Osteoblast (primary cell): ENCODE data around the gene DSCAML1. TPM values are rescaled to one million over a fixed set of nuclear protein-coding genes. Genes with fewer than 3 reads are reported as not detected.

Experiments
- DNase-seq: peaks from one replicate; pipeline ENCODE4 v3.0.0; 2011; ENCODE audit warnings: low spot score, mixed read lengths; ENCODE audit not compliant: insufficient read length; ENCODE audit errors: missing footprints
- H2AFZ ChIP-seq: 2 replicates; pipeline ENCODE4 v1.6.0; 2011; ENCODE audit warnings: mild to moderate bottlenecking, low read length
- H3K27ac ChIP-seq: 2 replicates; pipeline ENCODE4 v1.5.1; 2011; ENCODE audit warnings: mild to moderate bottlenecking, low read depth, low read length, moderate library complexity
- H3K27me3 ChIP-seq: 2 replicates; pipeline ENCODE4 v1.6.0; 2012; ENCODE audit warnings: mild to moderate bottlenecking, control low read depth, inconsistent platforms, low read length, moderate library complexity; ENCODE audit not compliant: insufficient read depth
- H3K36me3 ChIP-seq: 2 replicates; pipeline ENCODE4 v1.5.1; 2011; ENCODE audit warnings: mild to moderate bottlenecking, low read length, control low read depth, moderate library complexity; ENCODE audit not compliant: insufficient read depth
- H3K4me1 ChIP-seq: 2 replicates; pipeline ENCODE4 v1.5.1; 2011; ENCODE audit warnings: mild to moderate bottlenecking, low read length, control low read depth, moderate library complexity; ENCODE audit not compliant: insufficient read depth
- H3K4me2 ChIP-seq: 2 replicates; pipeline ENCODE4 v1.6.0; 2011; ENCODE audit warnings: mild to moderate bottlenecking, low read length; ENCODE audit not compliant: insufficient read depth
- H3K4me3 ChIP-seq: fragments of 200-600 bp; sonication (generic); 3 replicates; pipeline ENCODE4 v1.5.1; 2012; ENCODE audit warnings: mild to moderate bottlenecking, low read length, inconsistent platforms; ENCODE audit not compliant: insufficient read depth
- H3K79me2 ChIP-seq: 2 replicates; pipeline ENCODE4 v1.6.0; 2012; ENCODE audit warnings: mild to moderate bottlenecking, low read length, control low read depth, inconsistent platforms; ENCODE audit not compliant: insufficient read depth
- H3K9me3 ChIP-seq: 2 replicates; pipeline ENCODE4 v1.5.1; 2011; ENCODE audit warnings: low read depth, low read length, control low read depth
- H4K20me1 ChIP-seq: 2 replicates; pipeline ENCODE4 v1.6.0; 2012; ENCODE audit warnings: mild to moderate bottlenecking, low read length, control low read depth; ENCODE audit not compliant: insufficient read depth
- total RNA-seq: library from RNA; depleted of rRNA; stranded (reverse); fragments of >200 nt; gene quantifications from 2 replicates; pipeline ENCODE4 v1.2.3, GENCODE V29; 2012
- TF ChIP-seq, protein P1 (sequence below): IDR thresholded peaks from 2 replicates; pipeline ENCODE4 v1.5.1; 2011; ENCODE audit warnings: mild to moderate bottlenecking, low read depth, low read length, moderate library complexity; ENCODE audit errors: extremely low read depth

DSCAML1 gene
- total RNA-seq, 1 donor = not detected

DNA sequence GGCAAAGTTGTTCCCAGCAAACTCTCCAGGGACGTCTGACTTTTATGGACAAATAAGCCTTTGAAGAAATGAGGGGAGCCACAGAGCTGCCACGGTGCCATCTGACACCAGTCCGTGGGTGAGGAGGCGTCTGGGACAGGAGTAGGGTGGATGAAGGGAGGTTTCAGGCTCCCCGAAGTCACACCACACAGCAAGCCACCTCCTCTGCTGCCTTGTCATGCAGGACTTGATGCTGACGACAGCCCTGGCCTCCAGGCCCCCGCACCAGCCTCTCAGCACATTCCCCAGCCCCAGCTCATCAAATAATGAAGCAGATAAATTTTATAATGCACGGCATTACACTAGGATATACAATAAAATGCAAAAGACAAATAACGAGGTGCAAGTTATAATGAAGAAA is 312.9 kb downstream of the DSCAML1 start:
- no peaks in the 10 kb centered on the region for H3K27me3 ChIP-seq
- no peak overlapping the region for H3K27ac ChIP-seq
- peak; percentile 81 for DNase-seq
- H4K20me1 ChIP-seq = no peaks in the 10 kb centered on the region
- H3K4me3 ChIP-seq = no peak overlapping the region
- no peaks in the 10 kb centered on the region for H3K79me2 ChIP-seq
- no peaks in the 10 kb centered on the region for H3K36me3 ChIP-seq
- H3K9me3 ChIP-seq = no peaks in the 10 kb centered on the region
- H3K4me2 ChIP-seq = no peak overlapping the region
- no peaks in the 10 kb centered on the region for H3K4me1 ChIP-seq
- TF ChIP-seq, protein P1, sequence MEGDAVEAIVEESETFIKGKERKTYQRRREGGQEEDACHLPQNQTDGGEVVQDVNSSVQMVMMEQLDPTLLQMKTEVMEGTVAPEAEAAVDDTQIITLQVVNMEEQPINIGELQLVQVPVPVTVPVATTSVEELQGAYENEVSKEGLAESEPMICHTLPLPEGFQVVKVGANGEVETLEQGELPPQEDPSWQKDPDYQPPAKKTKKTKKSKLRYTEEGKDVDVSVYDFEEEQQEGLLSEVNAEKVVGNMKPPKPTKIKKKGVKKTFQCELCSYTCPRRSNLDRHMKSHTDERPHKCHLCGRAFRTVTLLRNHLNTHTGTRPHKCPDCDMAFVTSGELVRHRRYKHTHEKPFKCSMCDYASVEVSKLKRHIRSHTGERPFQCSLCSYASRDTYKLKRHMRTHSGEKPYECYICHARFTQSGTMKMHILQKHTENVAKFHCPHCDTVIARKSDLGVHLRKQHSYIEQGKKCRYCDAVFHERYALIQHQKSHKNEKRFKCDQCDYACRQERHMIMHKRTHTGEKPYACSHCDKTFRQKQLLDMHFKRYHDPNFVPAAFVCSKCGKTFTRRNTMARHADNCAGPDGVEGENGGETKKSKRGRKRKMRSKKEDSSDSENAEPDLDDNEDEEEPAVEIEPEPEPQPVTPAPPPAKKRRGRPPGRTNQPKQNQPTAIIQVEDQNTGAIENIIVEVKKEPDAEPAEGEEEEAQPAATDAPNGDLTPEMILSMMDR = no peak
- no peak overlapping the region for H2AFZ ChIP-seq

DNA sequence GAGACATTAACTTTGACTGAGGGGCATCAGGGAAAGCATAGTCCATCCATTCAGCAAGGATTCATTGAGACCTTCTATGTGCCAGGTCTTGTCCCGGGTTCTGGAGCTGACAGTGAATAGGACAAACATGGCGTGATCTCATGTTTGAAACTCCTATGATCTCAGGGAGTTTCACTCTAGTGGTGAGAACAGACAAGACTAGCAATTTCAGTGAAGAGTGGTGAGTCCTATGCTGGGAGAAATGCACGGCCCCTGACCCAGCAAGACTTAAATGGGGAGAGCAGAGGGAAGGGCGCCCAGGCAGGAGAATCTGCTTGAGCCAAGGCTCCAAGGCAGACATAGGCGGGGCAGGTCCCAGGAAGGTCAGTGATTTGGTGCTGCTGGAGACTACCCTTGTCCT is 313.6 kb downstream of the DSCAML1 start:
- Histone ChIP-seq H3K36me3 (no peaks in the 10 kb centered on the region), H2AFZ (no peak overlapping the region), H3K27ac (no peak overlapping the region), H4K20me1 (no peaks in the 10 kb centered on the region), H3K27me3 (no peaks in the 10 kb centered on the region), H3K9me3 (no peaks in the 10 kb centered on the region), H3K4me3 (no peak overlapping the region), H3K4me2 (no peak overlapping the region), H3K4me1 (no peaks in the 10 kb centered on the region), H3K79me2 (no peaks in the 10 kb centered on the region)
- TF ChIP-seq, protein P1 = no peak
- DNase-seq = peak; percentile 67

DNA sequence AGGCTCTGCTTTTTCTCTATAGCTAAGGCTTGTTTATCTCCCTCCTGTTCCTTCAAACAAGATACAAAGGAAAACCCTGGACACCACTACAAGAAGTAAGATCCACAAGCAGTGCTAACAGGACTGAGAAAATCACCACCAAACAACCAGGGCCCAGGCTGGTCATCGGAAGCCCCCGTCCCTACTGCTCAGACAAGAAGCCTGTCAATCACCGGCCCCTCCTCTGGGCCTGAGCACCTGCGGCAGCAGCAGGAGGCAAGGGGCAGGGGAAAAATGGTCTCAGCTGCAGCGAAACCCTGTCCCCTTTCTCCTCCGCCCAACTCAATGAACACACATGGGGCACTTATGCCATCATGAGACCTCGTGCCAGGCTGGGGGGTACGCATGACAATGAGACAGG is 314.1 kb downstream of the DSCAML1 start:
- no peaks in the 10 kb centered on the region for H3K27me3 ChIP-seq
- no peak overlapping the region for H2AFZ ChIP-seq
- no peaks in the 10 kb centered on the region for H3K4me1 ChIP-seq
- H3K27ac ChIP-seq = no peak overlapping the region
- no peak overlapping the region for H3K4me2 ChIP-seq
- H3K36me3 ChIP-seq = no peaks in the 10 kb centered on the region
- no peak overlapping the region for H3K4me3 ChIP-seq
- no peaks in the 10 kb centered on the region for H3K79me2 ChIP-seq
- peak; percentile 77 for DNase-seq
- TF ChIP-seq, protein P1 = no peak
- H4K20me1 ChIP-seq = no peaks in the 10 kb centered on the region
- no peaks in the 10 kb centered on the region for H3K9me3 ChIP-seq

GRCh38 chr11:117481885-117482284 is 315.1 kb downstream of the DSCAML1 start:
- no peaks in the 10 kb centered on the region for H3K4me1 ChIP-seq
- TF ChIP-seq, protein P1 = no peak
- no peak overlapping the region for H3K4me2 ChIP-seq
- no peaks in the 10 kb centered on the region for H3K27me3 ChIP-seq
- DNase-seq = peak; percentile 11
- no peak overlapping the region for H3K27ac ChIP-seq
- no peaks in the 10 kb centered on the region for H4K20me1 ChIP-seq
- no peak overlapping the region for H3K4me3 ChIP-seq
- H3K9me3 ChIP-seq = no peaks in the 10 kb centered on the region
- H3K79me2 ChIP-seq = no peaks in the 10 kb centered on the region
- H3K36me3 ChIP-seq = no peaks in the 10 kb centered on the region
- H2AFZ ChIP-seq = no peak overlapping the region
